Measurements from ENCODE around the gene ERVW-1.

ERVW-1 gene

GRCh38 chr7:92432299-92432946, 45.3 kb downstream of the ERVW-1 start:
- in situ Hi-C loops (cut with MboI; ENCODE audit: low sequenced_read_pairs), result loop anchor here (25.0 kb wide), 1 partner anchor 595 kb away; no protein-coding TSS in a partner anchor

GRCh38 chr7:92427193-92427592, 50.6 kb downstream of the ERVW-1 start:
- in situ Hi-C loops (cut with MboI; ENCODE audit: low sequenced_read_pairs), result loop anchor here (25.0 kb wide), 1 partner anchor 590 kb away; no protein-coding TSS in a partner anchor

DNA sequence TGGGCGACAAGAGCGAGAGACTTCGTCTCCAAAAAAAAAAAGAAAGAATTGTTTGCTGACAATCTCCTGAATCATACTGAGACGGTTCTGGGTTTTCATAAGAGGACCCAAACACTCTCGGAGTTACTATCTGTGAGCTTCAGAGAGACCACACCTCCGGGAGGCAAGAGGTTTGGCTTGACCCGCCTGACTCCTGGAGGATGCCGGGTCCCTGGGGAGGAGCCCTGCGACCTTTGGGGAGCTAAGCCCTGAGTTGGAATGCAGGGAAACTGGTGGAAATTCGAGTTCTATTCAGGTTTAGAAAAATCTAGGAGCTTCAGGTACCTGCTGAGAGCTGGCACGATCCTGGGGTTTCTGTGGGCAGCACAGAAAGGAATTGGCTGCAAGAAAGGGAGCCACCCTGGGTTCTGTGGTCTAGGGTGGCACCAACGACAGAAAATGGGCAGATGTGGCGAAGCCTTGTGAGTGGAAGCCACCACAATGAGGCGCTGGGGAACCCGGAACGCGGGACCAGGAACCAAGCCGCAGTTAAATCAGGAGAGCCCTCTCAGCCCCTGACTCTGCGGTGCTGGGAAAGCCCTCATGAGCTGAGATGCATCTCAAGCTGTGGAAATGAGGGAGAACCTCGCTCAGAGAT, 52.3 kb downstream of the ERVW-1 start:
- in situ Hi-C loops (cut with MboI; ENCODE audit: low sequenced_read_pairs), result loop anchor here (25.0 kb wide), 1 partner anchor 588 kb away; no protein-coding TSS in a partner anchor

GRCh38 chr7:92423710-92424131, 54.0 kb downstream of the ERVW-1 start:
- in situ Hi-C loops (cut with MboI; ENCODE audit: low sequenced_read_pairs), result no loop called here

DNA sequence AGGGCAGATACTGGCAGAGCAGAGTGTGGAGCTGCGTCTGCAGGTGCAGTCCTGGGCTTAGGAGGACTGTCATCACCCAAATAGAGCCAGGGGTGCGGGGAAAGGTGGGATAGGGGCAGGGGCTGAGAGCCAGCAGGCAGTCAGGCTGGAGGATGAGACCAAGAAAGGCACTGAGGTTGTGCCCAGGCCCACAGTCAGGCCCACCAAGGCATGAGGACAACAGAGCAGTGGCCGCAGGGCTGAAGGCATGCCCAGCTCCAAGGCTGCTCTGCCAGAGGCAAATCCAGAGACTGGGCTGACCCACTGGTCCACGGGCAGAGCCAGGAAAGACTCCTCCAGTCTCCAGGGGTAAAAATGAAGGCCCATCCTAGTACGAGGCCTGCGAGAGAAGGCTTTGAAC, 54.8 kb downstream of the ERVW-1 start:
- in situ Hi-C loops (cut with MboI; ENCODE audit: low sequenced_read_pairs), result no loop called here

DNA sequence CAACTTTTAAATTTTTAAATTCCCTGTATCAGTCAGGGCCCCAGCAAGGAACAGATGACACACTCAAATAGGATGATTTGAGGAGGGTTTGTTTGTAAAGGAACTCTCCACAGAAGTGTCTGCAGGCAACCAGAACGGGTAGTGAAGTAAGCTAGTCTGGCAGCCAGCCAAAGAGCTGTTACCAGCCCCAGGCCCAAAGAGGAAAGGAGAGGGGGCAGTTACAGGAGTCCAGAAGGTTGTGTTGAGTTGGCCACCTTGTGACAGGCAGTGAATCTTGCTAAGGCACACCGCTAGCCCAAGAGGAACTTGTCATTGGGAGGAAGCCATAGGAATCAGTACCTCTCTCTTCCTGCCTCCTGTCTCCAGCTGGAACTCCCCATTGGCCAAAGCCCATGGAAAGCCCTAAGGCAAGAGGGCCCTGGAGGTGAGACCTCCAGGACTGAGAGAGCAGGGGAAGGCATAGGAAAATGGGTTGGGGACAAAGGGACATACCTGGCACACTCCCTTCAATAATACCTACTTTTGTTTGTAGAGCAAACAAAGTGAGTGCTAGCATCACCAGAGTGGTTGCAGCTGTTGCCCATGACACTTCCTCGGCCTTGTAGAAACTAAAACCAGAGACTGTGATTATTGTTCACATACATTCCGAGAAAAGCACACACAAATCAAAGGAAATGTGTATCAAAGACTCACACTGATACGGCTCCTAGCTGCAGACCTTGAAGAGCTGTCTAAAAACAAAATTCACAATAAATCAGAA, 55.9 kb downstream of the ERVW-1 start:
- in situ Hi-C loops (cut with MboI; ENCODE audit: low sequenced_read_pairs), result no loop called here

All from HL-60/S4 (cell line).